Osteoblast (primary cell): ENCODE results near the gene PRKN. TPM values are rescaled to one million over a fixed set of nuclear protein-coding genes. Genes with fewer than 3 reads are reported as not detected.

Source experiments
- DNase-seq: peaks from one replicate; pipeline ENCODE4 v3.0.0; 2011; ENCODE audit warnings: low spot score, mixed read lengths; ENCODE audit not compliant: insufficient read length; ENCODE audit errors: missing footprints
- H2AFZ ChIP-seq: 2 replicates; pipeline ENCODE4 v1.6.0; 2011; ENCODE audit warnings: mild to moderate bottlenecking, low read length
- H3K27ac ChIP-seq: 2 replicates; pipeline ENCODE4 v1.5.1; 2011; ENCODE audit warnings: mild to moderate bottlenecking, low read depth, low read length, moderate library complexity
- H3K27me3 ChIP-seq: 2 replicates; pipeline ENCODE4 v1.6.0; 2012; ENCODE audit warnings: mild to moderate bottlenecking, control low read depth, inconsistent platforms, low read length, moderate library complexity; ENCODE audit not compliant: insufficient read depth
- H3K36me3 ChIP-seq: 2 replicates; pipeline ENCODE4 v1.5.1; 2011; ENCODE audit warnings: mild to moderate bottlenecking, low read length, control low read depth, moderate library complexity; ENCODE audit not compliant: insufficient read depth
- H3K4me1 ChIP-seq: 2 replicates; pipeline ENCODE4 v1.5.1; 2011; ENCODE audit warnings: mild to moderate bottlenecking, low read length, control low read depth, moderate library complexity; ENCODE audit not compliant: insufficient read depth
- H3K4me2 ChIP-seq: 2 replicates; pipeline ENCODE4 v1.6.0; 2011; ENCODE audit warnings: mild to moderate bottlenecking, low read length; ENCODE audit not compliant: insufficient read depth
- H3K4me3 ChIP-seq: fragments of 200-600 bp; sonication (generic); 3 replicates; pipeline ENCODE4 v1.5.1; 2012; ENCODE audit warnings: mild to moderate bottlenecking, low read length, inconsistent platforms; ENCODE audit not compliant: insufficient read depth
- H3K79me2 ChIP-seq: 2 replicates; pipeline ENCODE4 v1.6.0; 2012; ENCODE audit warnings: mild to moderate bottlenecking, low read length, control low read depth, inconsistent platforms; ENCODE audit not compliant: insufficient read depth
- H3K9me3 ChIP-seq: 2 replicates; pipeline ENCODE4 v1.5.1; 2011; ENCODE audit warnings: low read depth, low read length, control low read depth
- H4K20me1 ChIP-seq: 2 replicates; pipeline ENCODE4 v1.6.0; 2012; ENCODE audit warnings: mild to moderate bottlenecking, low read length, control low read depth; ENCODE audit not compliant: insufficient read depth
- total RNA-seq: library from RNA; depleted of rRNA; stranded (reverse); fragments of >200 nt; gene quantifications from 2 replicates; pipeline ENCODE4 v1.2.3, GENCODE V29; 2012
- TF ChIP-seq, protein P1 (sequence below): IDR thresholded peaks from 2 replicates; pipeline ENCODE4 v1.5.1; 2011; ENCODE audit warnings: mild to moderate bottlenecking, low read depth, low read length, moderate library complexity; ENCODE audit errors: extremely low read depth

Gene PRKN
- total RNA-seq, 1 donor, result 2.9 TPM

- Histone ChIP-seq H4K20me1 (no peaks in the 10 kb centered on the region), H3K79me2 (no peaks in the 10 kb centered on the region), H3K4me1 (no peaks in the 10 kb centered on the region), H3K9me3 (no peaks in the 10 kb centered on the region), H3K4me3 (no peak overlapping the region), H3K36me3 (no peaks in the 10 kb centered on the region), H3K27ac (no peak overlapping the region), H3K4me2 (no peak overlapping the region), H3K27me3 (no peaks in the 10 kb centered on the region), H2AFZ (no peak overlapping the region)
- TF ChIP-seq, protein P1, sequence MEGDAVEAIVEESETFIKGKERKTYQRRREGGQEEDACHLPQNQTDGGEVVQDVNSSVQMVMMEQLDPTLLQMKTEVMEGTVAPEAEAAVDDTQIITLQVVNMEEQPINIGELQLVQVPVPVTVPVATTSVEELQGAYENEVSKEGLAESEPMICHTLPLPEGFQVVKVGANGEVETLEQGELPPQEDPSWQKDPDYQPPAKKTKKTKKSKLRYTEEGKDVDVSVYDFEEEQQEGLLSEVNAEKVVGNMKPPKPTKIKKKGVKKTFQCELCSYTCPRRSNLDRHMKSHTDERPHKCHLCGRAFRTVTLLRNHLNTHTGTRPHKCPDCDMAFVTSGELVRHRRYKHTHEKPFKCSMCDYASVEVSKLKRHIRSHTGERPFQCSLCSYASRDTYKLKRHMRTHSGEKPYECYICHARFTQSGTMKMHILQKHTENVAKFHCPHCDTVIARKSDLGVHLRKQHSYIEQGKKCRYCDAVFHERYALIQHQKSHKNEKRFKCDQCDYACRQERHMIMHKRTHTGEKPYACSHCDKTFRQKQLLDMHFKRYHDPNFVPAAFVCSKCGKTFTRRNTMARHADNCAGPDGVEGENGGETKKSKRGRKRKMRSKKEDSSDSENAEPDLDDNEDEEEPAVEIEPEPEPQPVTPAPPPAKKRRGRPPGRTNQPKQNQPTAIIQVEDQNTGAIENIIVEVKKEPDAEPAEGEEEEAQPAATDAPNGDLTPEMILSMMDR, result no peak
- DNase-seq, result no peak
Observed at GRCh38 chr6:161847628-161848027, 879.9 kb downstream of the PRKN start.

GRCh38 chr6:161844804-161845203 lies 882.8 kb downstream of the PRKN start:
- H3K9me3 ChIP-seq, result no peaks in the 10 kb centered on the region
- no peak overlapping the region for H3K4me2 ChIP-seq
- TF ChIP-seq, protein P1, result no peak
- H3K79me2 ChIP-seq, result no peaks in the 10 kb centered on the region
- DNase-seq, result no peak
- no peaks in the 10 kb centered on the region for H3K27me3 ChIP-seq
- no peak overlapping the region for H3K4me3 ChIP-seq
- H4K20me1 ChIP-seq, result no peaks in the 10 kb centered on the region
- H2AFZ ChIP-seq, result no peak overlapping the region
- H3K4me1 ChIP-seq, result no peaks in the 10 kb centered on the region
- no peaks in the 10 kb centered on the region for H3K36me3 ChIP-seq
- H3K27ac ChIP-seq, result no peak overlapping the region

DNA sequence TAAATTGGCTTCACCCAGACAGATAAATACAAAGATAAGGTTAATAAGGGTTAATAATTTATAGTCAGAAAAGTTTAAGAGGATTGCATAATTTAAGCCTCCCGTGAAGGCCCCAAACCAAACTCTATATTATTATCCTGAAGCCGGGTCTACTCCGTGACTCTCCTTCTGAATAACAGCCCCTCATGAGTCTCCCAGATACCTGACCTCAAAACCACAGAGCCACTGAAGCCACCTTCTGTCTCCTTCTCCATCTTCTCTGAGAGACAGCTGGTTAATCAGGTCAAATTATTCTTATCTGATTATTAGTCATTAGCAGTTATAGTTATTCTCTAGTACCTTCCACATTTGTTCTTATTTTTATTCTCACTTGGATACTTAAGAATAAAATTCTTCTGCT lies 884.5 kb downstream of the PRKN start:
- H3K4me3 ChIP-seq, result no peak overlapping the region

GRCh38 chr6:161840380-161840779 lies 887.2 kb downstream of the PRKN start:
- Histone ChIP-seq H3K4me3 (no peak overlapping the region), H2AFZ (no peak overlapping the region), H3K36me3 (no peaks in the 10 kb centered on the region), H3K4me2 (no peak overlapping the region), H3K27me3 (no peaks in the 10 kb centered on the region), H3K79me2 (no peaks in the 10 kb centered on the region), H3K4me1 (no peaks in the 10 kb centered on the region), H3K9me3 (no peaks in the 10 kb centered on the region), H4K20me1 (no peaks in the 10 kb centered on the region), H3K27ac (no peak overlapping the region)
- no peak for DNase-seq
- TF ChIP-seq, protein P1, result no peak

More for the DNA sequence above, 884.5 kb downstream of the PRKN start:
- H2AFZ ChIP-seq, result no peak overlapping the region
- no peaks in the 10 kb centered on the region for H3K27me3 ChIP-seq
- no peaks in the 10 kb centered on the region for H3K36me3 ChIP-seq
- H3K79me2 ChIP-seq, result no peaks in the 10 kb centered on the region
- TF ChIP-seq, protein P1, result no peak
- no peak for DNase-seq
- no peaks in the 10 kb centered on the region for H3K4me1 ChIP-seq
- H3K4me2 ChIP-seq, result no peak overlapping the region
- H3K9me3 ChIP-seq, result no peaks in the 10 kb centered on the region
- no peaks in the 10 kb centered on the region for H4K20me1 ChIP-seq
- no peak overlapping the region for H3K27ac ChIP-seq
